ENCODE data around the gene NRSN2. TPM values are rescaled to one million over a fixed set of nuclear protein-coding genes. Genes with fewer than 3 reads are reported as not detected.

Gene NRSN2
- polyA plus RNA-seq, 1 experiment: 35.6 TPM

- no peaks in the 10 kb centered on the region for H3K27me3 ChIP-seq (ENCODE audit: control insufficient read depth, insufficient read depth, low read length)
- CTCF ChIA-PET: interaction anchor here (0.6 to 1.0 kb wide), 2 partner anchors 9 to 58 kb away, joined by 4 to 5 read pairs; no protein-coding TSS in a partner anchor
- DNase-seq (ENCODE audit: low read depth, low spot score): peak; percentile 90
- H3K27ac ChIP-seq (ENCODE audit: low read depth, low read length): peak overlapping the region; percentile 57
- POLR2A ChIA-PET: interaction anchor here (0.8 kb wide), 1 partner anchor 11 kb away, joined by 7 read pairs; no protein-coding TSS in a partner anchor
- H3K4me3 ChIP-seq (ENCODE audit: low read depth, low read length): peak overlapping the region; percentile 90
- no peaks in the 10 kb centered on the region for H3K9me3 ChIP-seq (ENCODE audit: control insufficient read depth, insufficient read depth, low read length)
- TF ChIP-seq CTCF (IDR thresholded peaks at IDR 0.05; ENCODE audit: low read depth, low read length): no peak
Measured at GRCh38 chr20:327186-328026, 19.5 kb upstream of the NRSN2 start.

DNA sequence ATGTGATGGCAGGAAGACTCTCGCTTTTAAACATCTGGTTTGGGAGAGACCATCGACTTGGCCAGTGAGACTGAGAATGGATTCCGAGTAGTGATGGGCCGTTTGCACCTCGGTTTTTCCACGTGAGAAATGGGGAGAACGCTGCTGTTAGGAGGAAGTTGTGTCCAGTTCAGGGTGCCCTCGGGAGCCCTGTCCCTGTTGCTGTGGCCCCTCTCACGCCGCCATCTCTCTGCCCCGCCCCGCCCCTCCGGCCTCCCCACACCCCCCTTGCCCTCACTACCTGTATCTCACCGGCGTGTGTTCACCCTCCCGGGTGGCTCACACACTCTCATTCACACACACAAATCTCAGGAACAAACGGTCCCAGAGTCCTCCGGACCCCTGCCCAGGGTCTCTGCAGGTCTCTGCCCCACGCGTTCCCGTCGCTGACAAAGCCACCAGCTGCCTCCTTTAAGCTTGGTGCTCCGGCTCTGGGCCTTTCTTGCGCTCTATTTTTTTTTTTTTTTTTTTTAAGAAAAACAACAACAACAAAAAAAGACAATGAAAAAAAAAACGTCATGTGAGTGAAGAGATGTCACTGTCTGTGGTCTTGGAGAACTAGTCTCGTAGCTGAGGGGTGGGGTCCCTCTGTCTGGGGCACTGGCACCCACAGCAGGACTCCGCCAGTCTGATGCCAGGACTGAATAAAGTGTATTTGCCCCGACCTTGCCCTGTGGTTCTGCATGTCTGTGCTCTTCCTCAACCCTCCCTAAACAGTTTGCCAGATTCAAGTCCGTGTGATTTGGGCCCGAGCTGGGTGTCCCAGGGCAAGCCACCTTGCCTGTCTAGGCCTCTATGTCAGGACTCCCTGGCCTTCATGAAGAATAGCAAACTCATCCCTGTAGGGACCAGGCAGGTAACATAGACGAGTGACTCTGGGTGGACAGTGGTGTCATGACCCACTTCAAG, 18.6 kb upstream of the NRSN2 start:
- POLR2A ChIA-PET: interaction anchor here (0.8 kb wide), 1 partner anchor 12 kb away, joined by 7 read pairs; no protein-coding TSS in a partner anchor
- CTCF ChIA-PET: interaction anchor here (0.6 to 3.4 kb wide), 3 partner anchors 10 to 59 kb away, joined by 4 to 44 read pairs (median 5); partner anchors contain the start of gene NRSN2

DNA sequence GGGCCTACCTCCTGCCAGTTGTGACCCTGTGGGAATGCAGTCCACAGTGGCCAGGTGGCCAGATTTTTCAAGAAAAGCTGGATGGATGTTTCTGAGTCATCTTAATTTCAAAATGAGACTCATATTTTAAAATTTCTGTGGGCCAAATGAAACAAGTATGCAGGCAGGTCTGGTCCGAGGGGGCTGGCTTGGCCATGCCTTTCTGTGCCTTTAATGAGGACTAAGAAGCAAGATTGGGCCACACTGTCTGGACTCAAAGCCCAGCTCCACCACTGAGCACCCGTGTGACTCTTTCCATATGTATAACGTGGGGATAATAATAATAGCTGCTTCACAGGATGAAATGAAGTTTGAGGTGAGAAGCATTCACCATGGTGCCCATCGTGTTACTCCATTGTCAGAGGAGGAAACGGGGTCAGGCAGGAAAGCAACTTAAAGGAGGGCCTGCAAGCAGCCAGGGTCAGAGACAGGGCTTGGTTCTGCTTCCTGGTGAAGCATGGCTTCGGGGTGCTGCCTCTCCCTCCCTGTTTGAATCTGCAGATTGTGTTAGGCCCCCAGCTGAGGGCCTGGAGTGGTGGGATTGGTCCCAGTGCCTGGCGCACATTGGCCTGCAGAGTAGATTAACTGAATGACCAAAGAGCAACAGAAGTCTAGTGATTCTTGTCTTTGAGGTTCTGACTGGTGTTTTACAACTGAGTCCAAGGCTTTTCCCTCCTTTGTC, 17.8 kb upstream of the NRSN2 start:
- CTCF ChIA-PET: interaction anchor here (1.0 to 3.4 kb wide), 6 partner anchors 17 to 410 kb away, joined by 4 to 44 read pairs (median 13); partner anchors contain the start of gene NRSN2

More for the DNA sequence above, 18.6 kb upstream of the NRSN2 start:
- H3K27ac ChIP-seq (ENCODE audit: low read depth, low read length): peak overlapping the region; percentile 21
- H3K4me3 ChIP-seq (ENCODE audit: low read depth, low read length): peak overlapping the region; percentile 90
- no peak for DNase-seq (ENCODE audit: low read depth, low spot score)
- H3K27me3 ChIP-seq (ENCODE audit: control insufficient read depth, insufficient read depth, low read length): no peaks in the 10 kb centered on the region
- no peak for TF ChIP-seq CTCF (IDR thresholded peaks at IDR 0.05; ENCODE audit: low read depth, low read length)
- H3K9me3 ChIP-seq (ENCODE audit: control insufficient read depth, insufficient read depth, low read length): no peaks in the 10 kb centered on the region

GRCh38 chr20:329851-330232, 17.1 kb upstream of the NRSN2 start:
- H3K27me3 ChIP-seq (ENCODE audit: control insufficient read depth, insufficient read depth, low read length): no peaks in the 10 kb centered on the region
- no peak for DNase-seq (ENCODE audit: low read depth, low spot score)
- POLR2A ChIA-PET: interaction anchor here (1.6 kb wide), 1 partner anchor 33 kb away, joined by 4 read pairs; the partner anchor contains the start of gene ZCCHC3
- no peak overlapping the region for H3K27ac ChIP-seq (ENCODE audit: low read depth, low read length)
- no peak for TF ChIP-seq CTCF (IDR thresholded peaks at IDR 0.05; ENCODE audit: low read depth, low read length)
- H3K4me3 ChIP-seq (ENCODE audit: low read depth, low read length): no peak overlapping the region; the same call in 1 of the 2 replicates
- CTCF ChIA-PET: interaction anchor here (0.6 to 3.4 kb wide), 13 partner anchors 12 to 410 kb away, joined by 3 to 44 read pairs (median 7); partner anchors contain the start of gene NRSN2
- no peaks in the 10 kb centered on the region for H3K9me3 ChIP-seq (ENCODE audit: control insufficient read depth, insufficient read depth, low read length)

More for the DNA sequence above, 17.8 kb upstream of the NRSN2 start:
- TF ChIP-seq CTCF (IDR thresholded peaks at IDR 0.05; ENCODE audit: low read depth, low read length): no peak
- Histone ChIP-seq H3K27me3 (ENCODE audit: control insufficient read depth, insufficient read depth, low read length) (no peaks in the 10 kb centered on the region), H3K4me3 (ENCODE audit: low read depth, low read length) (peak overlapping the region; percentile 90), H3K9me3 (ENCODE audit: control insufficient read depth, insufficient read depth, low read length) (no peaks in the 10 kb centered on the region), H3K27ac (ENCODE audit: low read depth, low read length) (no peak overlapping the region)
- DNase-seq (ENCODE audit: low read depth, low spot score): no peak
- POLR2A ChIA-PET: interaction anchor here (1.6 kb wide), 1 partner anchor 32 kb away, joined by 4 read pairs; the partner anchor contains the start of gene ZCCHC3

All from AG04450 (cell line).